HG02798 (cell line): ENCODE measurements around the gene ACP7.
"Not testable (repeated sequence)": the region's sequence is repeated elsewhere in the genome, so short reads cannot be mapped to it uniquely, and the experiment has no call there.

ENCODE experiments used
- ATAC-seq: cut with Tn5 transposase; IDR thresholded peaks from one replicate; pipeline ENCODE4 v1.9.1; 2021; ENCODE audit warnings: mild to moderate bottlenecking; ENCODE audit not compliant: unreplicated experiment, poor library complexity

ACP7 gene

GRCh38 chr19:39083983-39084731, at the start of gene ACP7:
Gene ACP7 (plus strand): TSS chr19:39084368. CDS start chr19:39085270, 902 bp downstream.
- ATAC-seq: no peak

DNA sequence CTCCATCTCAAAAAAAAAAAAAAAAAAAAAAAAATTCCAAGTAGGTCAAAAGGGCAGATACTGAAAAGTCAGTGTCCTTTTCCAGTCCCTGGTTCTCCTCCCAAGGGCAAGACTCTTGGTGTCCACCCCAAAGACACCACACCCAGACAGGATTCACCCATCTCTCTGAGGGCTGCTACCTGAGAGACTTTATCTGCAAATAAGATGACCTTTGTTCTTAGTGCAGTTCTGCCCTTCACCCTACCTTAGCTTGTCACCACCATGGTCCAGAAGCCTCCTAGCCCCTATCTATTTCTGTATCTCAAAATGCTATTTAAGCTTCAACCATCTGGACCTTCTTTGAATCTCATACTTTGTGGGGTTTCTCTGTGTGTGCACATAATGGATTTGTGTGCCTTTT, 47.6 kb upstream of the ACP7 start:
- ATAC-seq: no peak

DNA sequence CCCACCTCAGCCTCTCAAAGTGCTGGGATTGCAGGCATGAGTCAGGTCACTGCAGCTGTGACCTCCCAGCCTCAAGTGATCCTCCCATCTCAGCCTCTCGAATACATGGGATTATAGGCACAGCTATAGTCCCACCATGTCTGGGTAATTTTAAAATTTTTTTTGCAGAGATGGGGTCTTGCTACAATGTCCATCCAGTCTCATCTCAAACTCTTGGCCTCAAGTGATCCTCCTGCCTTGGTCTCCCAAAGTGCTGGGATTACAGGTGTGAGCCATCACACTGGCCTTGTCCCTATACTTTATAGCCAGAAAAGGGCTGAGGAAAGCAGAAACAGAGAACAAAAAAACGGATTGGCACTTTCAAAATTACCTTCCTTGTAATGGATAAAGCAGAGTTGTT, 47.0 kb upstream of the ACP7 start:
- no peak for ATAC-seq

GRCh38 chr19:39038098-39038497, 46.1 kb upstream of the ACP7 start:
- ATAC-seq: no peak

- no peak for ATAC-seq
Measured at GRCh38 chr19:39045506-39045905, 38.7 kb upstream of the ACP7 start.

DNA sequence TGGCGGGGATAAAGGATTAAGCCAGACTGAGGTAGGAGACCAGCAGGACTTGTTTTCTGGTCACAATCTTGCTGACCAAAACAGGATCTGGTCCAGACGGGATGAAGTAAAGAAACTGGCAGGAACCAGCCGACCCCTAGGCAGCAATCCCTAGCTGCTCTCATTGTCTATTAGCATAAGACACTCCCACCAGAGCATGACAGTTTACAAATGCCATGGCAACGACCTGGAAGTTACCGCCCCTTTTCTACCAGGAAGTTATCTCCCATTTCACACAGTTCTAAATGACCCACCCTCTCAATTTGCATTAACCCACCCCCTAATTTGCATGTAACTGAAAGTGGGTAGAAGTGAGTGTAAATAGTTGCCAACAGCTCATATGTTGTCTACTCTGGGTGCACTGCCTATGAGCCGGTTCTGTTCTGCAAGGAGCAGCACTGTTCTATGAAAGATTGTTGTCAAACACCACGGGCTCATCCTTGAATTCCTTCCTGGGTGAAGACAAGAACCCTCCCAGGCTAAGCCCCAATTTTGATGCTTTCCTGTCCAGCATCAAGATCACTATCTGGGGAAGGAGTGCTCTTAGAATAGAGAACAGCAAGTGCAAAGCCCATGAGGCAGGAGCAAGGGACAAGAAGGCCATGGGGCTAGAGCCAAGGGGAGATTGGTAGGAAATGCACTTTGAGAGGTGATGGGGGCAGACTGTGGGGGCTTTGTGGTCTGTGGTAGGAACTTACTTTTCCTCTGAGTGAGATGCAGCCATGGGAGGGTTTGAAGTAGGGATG, 37.9 kb upstream of the ACP7 start:
- no peak for ATAC-seq

- ATAC-seq: no peak
Measured at GRCh38 chr19:39047073-39047472, 37.1 kb upstream of the ACP7 start.

GRCh38 chr19:39052243-39052746, 31.9 kb upstream of the ACP7 start:
- no peak for ATAC-seq

DNA sequence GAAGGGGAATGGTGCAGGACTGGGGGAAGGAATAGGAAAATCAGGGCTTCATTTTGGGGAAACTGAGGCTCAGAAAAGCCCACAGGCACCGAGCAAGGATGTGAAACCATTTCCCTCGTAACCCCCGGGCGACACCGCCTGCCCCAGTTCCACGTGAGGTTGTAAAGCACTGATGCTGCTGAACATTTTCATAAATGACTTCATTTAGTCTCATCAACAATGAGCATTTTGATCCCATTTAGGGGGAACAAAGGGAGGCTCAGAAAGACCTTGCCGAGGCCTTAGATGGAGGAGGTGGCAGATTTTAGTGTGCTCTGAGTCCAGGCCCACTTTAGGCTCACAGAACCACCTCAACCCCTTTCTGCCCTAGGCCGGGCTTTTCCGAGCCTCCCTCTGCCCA, 31.3 kb upstream of the ACP7 start:
- ATAC-seq: no peak

GRCh38 chr19:39053276-39054090, 30.7 kb upstream of the ACP7 start:
- ATAC-seq: no peak

- ATAC-seq: no peak
Measured at GRCh38 chr19:39054091-39054470, 30.1 kb upstream of the ACP7 start.

DNA sequence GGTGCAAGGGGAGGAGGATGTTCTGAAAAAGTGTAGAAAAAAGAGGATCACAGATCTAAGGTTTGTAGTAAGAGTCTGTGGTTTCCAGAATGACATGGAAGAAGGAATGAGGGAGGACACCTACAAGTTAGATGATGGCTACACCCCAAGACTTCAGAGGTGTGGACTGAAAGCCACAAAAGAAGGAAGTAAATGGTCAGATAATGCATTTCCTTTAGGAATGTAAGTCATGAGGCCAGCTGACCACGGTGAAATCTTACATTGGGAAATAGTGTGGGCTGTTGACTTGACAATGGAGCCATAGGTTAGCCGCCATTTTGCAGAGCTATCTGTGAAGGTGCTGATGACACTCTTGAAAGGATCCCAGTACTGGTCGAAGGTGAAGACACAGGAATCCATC, 26.6 kb upstream of the ACP7 start:
- no peak for ATAC-seq

GRCh38 chr19:39059302-39059701, 24.9 kb upstream of the ACP7 start:
- no peak for ATAC-seq

DNA sequence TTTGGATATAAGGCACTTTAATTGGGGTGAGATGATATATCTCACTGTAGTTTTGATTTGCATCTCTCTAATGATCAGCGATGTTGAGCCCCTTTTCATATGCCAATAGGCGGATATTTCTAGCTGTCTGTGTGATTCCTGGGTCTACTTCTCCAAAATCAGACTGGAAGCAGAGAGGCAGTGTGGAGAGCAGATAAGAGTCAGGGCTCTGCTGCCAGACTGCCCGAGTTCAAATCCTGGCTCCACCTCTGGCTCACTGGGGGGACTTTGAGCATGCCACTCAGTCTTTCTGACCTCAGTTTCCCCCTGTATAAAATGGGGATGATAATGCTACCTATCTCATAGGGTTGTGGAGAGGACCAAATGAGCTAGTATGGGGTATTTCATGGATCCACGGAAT, 24.0 kb upstream of the ACP7 start:
- no peak for ATAC-seq

- no peak for ATAC-seq
Measured at GRCh38 chr19:39064405-39064804, 19.8 kb upstream of the ACP7 start.

DNA sequence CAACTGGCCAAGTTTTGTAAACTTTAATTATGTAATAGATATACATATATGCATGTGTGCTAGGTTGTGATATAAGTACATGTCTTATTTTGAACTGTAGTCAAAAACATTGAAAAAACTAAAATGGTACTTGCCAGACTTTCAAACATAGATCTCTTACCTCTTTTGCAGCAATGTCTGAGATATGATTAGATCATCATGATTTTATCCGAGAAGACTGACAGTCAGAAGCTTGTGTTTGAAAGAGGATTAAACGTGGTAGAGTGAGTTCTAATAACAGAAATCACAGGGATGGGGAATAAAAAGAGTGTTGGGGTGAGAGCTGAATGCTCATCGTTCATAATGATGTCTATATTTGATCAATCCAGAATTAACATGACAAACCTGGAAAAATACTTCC, 18.2 kb upstream of the ACP7 start:
- ATAC-seq: no peak

- ATAC-seq: no peak
Measured at GRCh38 chr19:39067104-39067503, 17.1 kb upstream of the ACP7 start.

DNA sequence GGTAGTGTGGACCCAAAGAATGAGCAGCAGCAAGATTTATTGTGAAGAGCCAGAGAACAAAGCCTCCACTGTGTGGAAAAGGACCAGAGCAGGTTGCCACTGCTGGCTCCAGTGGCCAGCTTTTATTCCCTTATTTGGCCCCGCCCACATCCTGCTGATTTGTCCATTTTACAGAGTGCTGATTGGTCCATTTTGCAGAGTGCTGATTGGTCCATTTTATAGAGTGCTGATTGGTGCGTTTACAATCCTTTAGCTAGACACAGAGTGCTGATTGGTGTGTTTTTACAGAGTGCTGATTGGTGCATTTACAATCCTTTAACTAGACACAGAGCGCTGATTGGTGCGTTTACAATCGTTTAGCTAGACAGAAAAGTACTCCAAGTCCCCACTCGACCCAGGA, 15.9 kb upstream of the ACP7 start:
- not testable (repeated sequence) for ATAC-seq

DNA sequence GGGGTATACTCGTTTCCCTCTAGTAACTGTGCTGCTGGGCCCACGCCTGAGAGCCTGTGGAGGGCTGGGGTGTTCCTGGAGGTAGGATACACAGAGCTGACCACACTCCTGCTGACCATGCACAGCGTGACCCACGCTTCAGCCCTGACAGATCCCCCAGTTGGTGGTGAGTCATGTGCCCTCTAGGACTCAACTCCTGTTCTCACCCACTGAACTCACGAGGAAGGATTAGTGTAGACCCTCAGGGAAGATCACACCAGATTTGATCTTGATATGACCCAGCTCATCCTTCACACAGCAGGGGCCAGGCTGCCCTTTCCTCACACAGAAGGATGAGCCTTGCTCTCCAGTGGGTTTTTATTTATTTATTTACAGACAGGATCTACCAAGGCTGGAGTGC, 13.3 kb upstream of the ACP7 start:
- ATAC-seq: no peak

- ATAC-seq: no peak
Measured at GRCh38 chr19:39074205-39074692, 9.9 kb upstream of the ACP7 start.

- ATAC-seq: no peak
Measured at GRCh38 chr19:39074942-39075341, 9.2 kb upstream of the ACP7 start.
